Measurements from ENCODE around the gene CDK16. TPM values are rescaled to one million over a fixed set of nuclear protein-coding genes. Genes with fewer than 3 reads are reported as not detected.
A peak's percentile ranks its signal among the peaks of the same experiment; 100 is the strongest.

CDK16 gene
- total RNA-seq, 2 donors from 2014 or later: 167 to 245 TPM

- Mint-ChIP-seq H3K4me3 (no peak overlapping the region), H3K27me3 (ENCODE audit: insufficient read depth) (no peaks in the 10 kb centered on the region), H3K27ac (no peak overlapping the region), H3K9me3 (peaks cover 54% of the 10 kb centered on the region), H3K4me1 (no peaks in the 10 kb centered on the region), H3K36me3 (ENCODE audit: low read depth) (peaks cover 45% of the 10 kb centered on the region)
- Histone ChIP-seq H3K36me3 (ENCODE audit: control insufficient read depth, insufficient read depth, low read length) (peaks cover 15% of the 10 kb centered on the region), H3K27me3 (ENCODE audit: control insufficient read depth, insufficient read depth, low read length, poor library complexity, severe bottlenecking) (no peaks in the 10 kb centered on the region), H3K9me3 (ENCODE audit: control insufficient read depth, low read length) (no peaks in the 10 kb centered on the region), H3K4me3 (ENCODE audit: low read length) (no peak overlapping the region), H3K9ac (ENCODE audit: extremely low read depth, low read length, poor library complexity, severe bottlenecking) (no peak overlapping the region), H3K27ac (ENCODE audit: low read depth, low read length) (no peak overlapping the region), H3K4me1 (ENCODE audit: control insufficient read depth, insufficient read depth, low read length) (no peaks in the 10 kb centered on the region)
- peak; percentile 23 for DNase-seq
- TF ChIP-seq, protein P1, sequence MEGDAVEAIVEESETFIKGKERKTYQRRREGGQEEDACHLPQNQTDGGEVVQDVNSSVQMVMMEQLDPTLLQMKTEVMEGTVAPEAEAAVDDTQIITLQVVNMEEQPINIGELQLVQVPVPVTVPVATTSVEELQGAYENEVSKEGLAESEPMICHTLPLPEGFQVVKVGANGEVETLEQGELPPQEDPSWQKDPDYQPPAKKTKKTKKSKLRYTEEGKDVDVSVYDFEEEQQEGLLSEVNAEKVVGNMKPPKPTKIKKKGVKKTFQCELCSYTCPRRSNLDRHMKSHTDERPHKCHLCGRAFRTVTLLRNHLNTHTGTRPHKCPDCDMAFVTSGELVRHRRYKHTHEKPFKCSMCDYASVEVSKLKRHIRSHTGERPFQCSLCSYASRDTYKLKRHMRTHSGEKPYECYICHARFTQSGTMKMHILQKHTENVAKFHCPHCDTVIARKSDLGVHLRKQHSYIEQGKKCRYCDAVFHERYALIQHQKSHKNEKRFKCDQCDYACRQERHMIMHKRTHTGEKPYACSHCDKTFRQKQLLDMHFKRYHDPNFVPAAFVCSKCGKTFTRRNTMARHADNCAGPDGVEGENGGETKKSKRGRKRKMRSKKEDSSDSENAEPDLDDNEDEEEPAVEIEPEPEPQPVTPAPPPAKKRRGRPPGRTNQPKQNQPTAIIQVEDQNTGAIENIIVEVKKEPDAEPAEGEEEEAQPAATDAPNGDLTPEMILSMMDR (conservative IDR thresholded peaks at IDR 0.05): no peak
- 92 to 100% methylated on average over 3 to 4 of the region's 8 CpGs for WGBS, 2 experiments (ENCODE audit: insufficient coverage in 1 of 2, insufficient read length in 1 of 2)
These were observed 38.1 kb upstream of the CDK16 start for GRCh38 chrX:47180346-47180745.

DNA sequence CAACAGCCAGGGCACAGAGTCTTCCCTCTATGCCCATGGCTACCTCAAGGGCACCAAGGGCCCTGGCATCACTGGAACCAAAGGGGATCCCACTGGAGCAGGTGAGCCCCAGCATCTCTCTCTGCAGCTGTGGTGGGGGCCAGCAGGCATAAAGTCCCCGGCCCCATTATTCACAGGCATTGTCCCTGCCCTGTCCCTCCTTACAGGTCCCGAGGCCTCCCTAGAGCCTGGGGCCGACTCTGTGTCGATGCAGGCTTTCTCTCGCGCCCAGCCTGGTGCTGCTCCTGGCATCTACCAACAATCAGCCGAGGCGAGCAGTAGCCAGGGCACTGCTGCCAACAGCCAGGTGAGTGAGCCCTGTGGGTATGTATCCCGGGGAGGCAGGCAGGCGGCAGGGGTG, 37.2 kb upstream of the CDK16 start:
- H3K4me3 Mint-ChIP-seq: no peak overlapping the region
- peak; percentile 15 for DNase-seq
- TF ChIP-seq, protein P1 (conservative IDR thresholded peaks at IDR 0.05): no peak
- H3K9me3 Mint-ChIP-seq: peaks cover 51% of the 10 kb centered on the region
- no peak overlapping the region for H3K27ac Mint-ChIP-seq
- Histone ChIP-seq H3K4me3 (ENCODE audit: low read length) (no peak overlapping the region), H3K9me3 (ENCODE audit: control insufficient read depth, low read length) (no peaks in the 10 kb centered on the region), H3K4me1 (ENCODE audit: control insufficient read depth, insufficient read depth, low read length) (no peaks in the 10 kb centered on the region), H3K27ac (ENCODE audit: low read depth, low read length) (no peak overlapping the region), H3K27me3 (ENCODE audit: control insufficient read depth, insufficient read depth, low read length, poor library complexity, severe bottlenecking) (no peaks in the 10 kb centered on the region), H3K9ac (ENCODE audit: extremely low read depth, low read length, poor library complexity, severe bottlenecking) (no peak overlapping the region), H3K36me3 (ENCODE audit: control insufficient read depth, insufficient read depth, low read length) (peaks cover 19% of the 10 kb centered on the region)
- H3K27me3 Mint-ChIP-seq (ENCODE audit: insufficient read depth): peaks cover 2% of the 10 kb centered on the region
- WGBS, 2 experiments (ENCODE audit: insufficient coverage in 1 of 2, insufficient read length in 1 of 2): 94% methylated on average over 3 to 10 of the region's 10 CpGs
- H3K36me3 Mint-ChIP-seq (ENCODE audit: low read depth): peaks cover 43% of the 10 kb centered on the region
- H3K4me1 Mint-ChIP-seq: no peaks in the 10 kb centered on the region

GRCh38 chrX:47182106-47182700, 36.3 kb upstream of the CDK16 start:
- H3K27me3 ChIP-seq (ENCODE audit: control insufficient read depth, insufficient read depth, low read length, poor library complexity, severe bottlenecking): no peaks in the 10 kb centered on the region
- Mint-ChIP-seq H3K27me3 (ENCODE audit: insufficient read depth) (peaks cover 3% of the 10 kb centered on the region), H3K27ac (no peak overlapping the region), H3K36me3 (ENCODE audit: low read depth) (peaks cover 42% of the 10 kb centered on the region), H3K4me1 (no peaks in the 10 kb centered on the region), H3K9me3 (peaks cover 50% of the 10 kb centered on the region), H3K4me3 (no peak overlapping the region)
- peaks cover 11% of the 10 kb centered on the region for H3K36me3 ChIP-seq (ENCODE audit: control insufficient read depth, insufficient read depth, low read length)
- H3K4me3 ChIP-seq (ENCODE audit: low read length): no peak overlapping the region
- H3K9ac ChIP-seq (ENCODE audit: extremely low read depth, low read length, poor library complexity, severe bottlenecking): no peak overlapping the region
- no peak overlapping the region for H3K27ac ChIP-seq (ENCODE audit: low read depth, low read length)
- peak; percentile 23 for DNase-seq
- TF ChIP-seq, protein P1 (conservative IDR thresholded peaks at IDR 0.05): no peak
- H3K4me1 ChIP-seq (ENCODE audit: control insufficient read depth, insufficient read depth, low read length): no peaks in the 10 kb centered on the region
- WGBS, 2 experiments (ENCODE audit: insufficient coverage in 1 of 2, insufficient read length in 1 of 2): 96 to 100% methylated on average over 1 to 9 of the region's 9 CpGs
- H3K9me3 ChIP-seq (ENCODE audit: control insufficient read depth, low read length): no peaks in the 10 kb centered on the region
